Measurements from ENCODE around the gene UQCR10. TPM values are rescaled to one million over a fixed set of nuclear protein-coding genes. Genes with fewer than 3 reads are reported as not detected.
A peak's percentile ranks its signal among the peaks of the same experiment; 100 is the strongest.

The UQCR10 gene
- total and polyA plus RNA-seq, 9 donors: 96.1 to 185 (median 132) TPM

- no peak overlapping the region for H3K4me3 ChIP-seq (ENCODE audit: low read length)
- 93% methylated on average over 4 of the region's 5 CpGs for WGBS (ENCODE audit: insufficient coverage)
- DNase-seq: no peak
- H3K27me3 ChIP-seq (ENCODE audit: control insufficient read depth, insufficient read depth, low read length): no peaks in the 10 kb centered on the region
- no peaks in the 10 kb centered on the region for H3K36me3 ChIP-seq (ENCODE audit: control insufficient read depth, insufficient read depth, low read length)
- no peaks in the 10 kb centered on the region for H3K9me3 ChIP-seq (replicated peaks; ENCODE audit: control insufficient read depth, low read depth, low read length)
- no peak overlapping the region for H3K27ac ChIP-seq (ENCODE audit: low read length)
- H3K4me1 ChIP-seq (ENCODE audit: control insufficient read depth, insufficient read depth, low read length): peaks cover 26% of the 10 kb centered on the region
These were observed 13.1 kb downstream of the UQCR10 start for GRCh38 chr22:29780220-29780619.

GRCh38 chr22:29780748-29781676, 13.8 kb downstream of the UQCR10 start:
- no peaks in the 10 kb centered on the region for H3K27me3 ChIP-seq (ENCODE audit: control insufficient read depth, insufficient read depth, low read length)
- no peak overlapping the region for H3K4me3 ChIP-seq (ENCODE audit: low read length)
- H3K9me3 ChIP-seq (replicated peaks; ENCODE audit: control insufficient read depth, low read depth, low read length): no peaks in the 10 kb centered on the region
- H3K27ac ChIP-seq (ENCODE audit: low read length): peak overlapping the region; percentile 25
- 25% methylated on average over 7 of the region's 8 CpGs for WGBS (ENCODE audit: insufficient coverage)
- no peaks in the 10 kb centered on the region for H3K36me3 ChIP-seq (ENCODE audit: control insufficient read depth, insufficient read depth, low read length)
- H3K4me1 ChIP-seq (ENCODE audit: control insufficient read depth, insufficient read depth, low read length): peaks cover 26% of the 10 kb centered on the region
- DNase-seq: peak; percentile 37

DNA sequence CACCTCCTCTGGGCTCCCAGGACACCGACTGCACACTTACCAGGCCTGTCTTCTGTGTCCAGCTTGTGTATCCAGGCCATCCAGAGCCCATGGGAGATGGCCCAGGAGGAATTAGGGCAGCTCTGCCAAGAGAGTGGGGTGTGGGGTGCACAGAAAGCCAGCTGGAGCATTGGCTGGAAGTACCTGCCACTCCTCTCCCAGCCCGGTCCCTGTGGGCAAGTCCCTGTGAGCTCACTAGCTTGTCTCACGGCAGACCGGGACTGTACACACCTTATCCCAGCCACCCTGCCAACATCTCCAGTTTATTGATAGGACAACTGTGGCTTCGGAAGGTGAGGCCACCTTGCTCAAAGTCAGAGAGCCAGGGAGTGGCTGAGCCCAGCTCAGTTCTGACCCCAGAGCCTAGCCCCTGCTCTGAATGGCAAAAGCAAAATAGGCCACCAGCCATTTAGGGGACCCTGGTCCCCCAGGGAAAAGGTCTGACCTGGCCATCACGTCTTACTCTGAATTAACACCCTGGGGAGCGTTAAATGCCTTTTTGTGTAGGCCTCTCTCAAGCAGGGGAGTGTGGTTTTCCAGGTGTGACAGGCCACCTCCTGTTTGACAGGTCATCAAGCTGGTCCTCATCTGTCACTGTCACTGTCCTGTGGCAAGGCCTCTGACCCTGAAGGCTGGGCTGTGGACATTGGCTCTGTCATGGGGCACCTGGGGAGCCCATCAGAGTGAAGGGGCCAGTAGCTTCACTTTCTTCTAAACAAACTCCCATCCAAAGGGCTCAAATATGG, 15.1 kb downstream of the UQCR10 start:
- DNase-seq: peak; percentile 14
- no peaks in the 10 kb centered on the region for H3K27me3 ChIP-seq (ENCODE audit: control insufficient read depth, insufficient read depth, low read length)
- no peaks in the 10 kb centered on the region for H3K9me3 ChIP-seq (replicated peaks; ENCODE audit: control insufficient read depth, low read depth, low read length)
- WGBS (ENCODE audit: insufficient coverage): 42% methylated on average over 4 of the region's 7 CpGs
- no peak overlapping the region for H3K27ac ChIP-seq (ENCODE audit: low read length)
- H3K4me3 ChIP-seq (ENCODE audit: low read length): no peak overlapping the region
- H3K36me3 ChIP-seq (ENCODE audit: control insufficient read depth, insufficient read depth, low read length): peaks cover 1% of the 10 kb centered on the region
- H3K4me1 ChIP-seq (ENCODE audit: control insufficient read depth, insufficient read depth, low read length): peaks cover 26% of the 10 kb centered on the region

GRCh38 chr22:29784451-29785361, 17.5 kb downstream of the UQCR10 start:
- WGBS (ENCODE audit: insufficient coverage): 15% methylated on average over 8 of the region's 9 CpGs
- no peak overlapping the region for H3K27ac ChIP-seq (ENCODE audit: low read length)
- DNase-seq: peak; percentile 83
- H3K4me3 ChIP-seq (ENCODE audit: low read length): no peak overlapping the region
- no peaks in the 10 kb centered on the region for H3K27me3 ChIP-seq (ENCODE audit: control insufficient read depth, insufficient read depth, low read length)
- peaks cover 20% of the 10 kb centered on the region for H3K4me1 ChIP-seq (ENCODE audit: control insufficient read depth, insufficient read depth, low read length)
- H3K9me3 ChIP-seq (replicated peaks; ENCODE audit: control insufficient read depth, low read depth, low read length): no peaks in the 10 kb centered on the region
- H3K36me3 ChIP-seq (ENCODE audit: control insufficient read depth, insufficient read depth, low read length): peaks cover 23% of the 10 kb centered on the region

- DNase-seq: no peak
- no peak overlapping the region for H3K4me3 ChIP-seq (ENCODE audit: low read length)
- peaks cover 14% of the 10 kb centered on the region for H3K4me1 ChIP-seq (ENCODE audit: control insufficient read depth, insufficient read depth, low read length)
- 34% methylated on average over 4 of the region's 5 CpGs for WGBS (ENCODE audit: insufficient coverage)
- H3K36me3 ChIP-seq (ENCODE audit: control insufficient read depth, insufficient read depth, low read length): peaks cover 36% of the 10 kb centered on the region
- H3K9me3 ChIP-seq (replicated peaks; ENCODE audit: control insufficient read depth, low read depth, low read length): no peaks in the 10 kb centered on the region
- no peaks in the 10 kb centered on the region for H3K27me3 ChIP-seq (ENCODE audit: control insufficient read depth, insufficient read depth, low read length)
- no peak overlapping the region for H3K27ac ChIP-seq (ENCODE audit: low read length)
These were observed 18.9 kb downstream of the UQCR10 start for GRCh38 chr22:29786031-29786430.

GRCh38 chr22:29787371-29787980, 20.3 kb downstream of the UQCR10 start:
- H3K27me3 ChIP-seq (ENCODE audit: control insufficient read depth, insufficient read depth, low read length): no peaks in the 10 kb centered on the region
- H3K27ac ChIP-seq (ENCODE audit: low read length): no peak overlapping the region
- peaks cover 47% of the 10 kb centered on the region for H3K36me3 ChIP-seq (ENCODE audit: control insufficient read depth, insufficient read depth, low read length)
- DNase-seq: no peak
- H3K4me3 ChIP-seq (ENCODE audit: low read length): no peak overlapping the region
- H3K9me3 ChIP-seq (replicated peaks; ENCODE audit: control insufficient read depth, low read depth, low read length): no peaks in the 10 kb centered on the region
- 72% methylated on average over 7 of the region's 9 CpGs for WGBS (ENCODE audit: insufficient coverage)
- H3K4me1 ChIP-seq (ENCODE audit: control insufficient read depth, insufficient read depth, low read length): peaks cover 1% of the 10 kb centered on the region

GRCh38 chr22:29788339-29789279, 21.4 kb downstream of the UQCR10 start:
- H3K4me3 ChIP-seq (ENCODE audit: low read length): no peak overlapping the region
- DNase-seq: no peak
- H3K27ac ChIP-seq (ENCODE audit: low read length): no peak overlapping the region
- WGBS (ENCODE audit: insufficient coverage): 88% methylated on average over 24 of the region's 27 CpGs
- peaks cover 58% of the 10 kb centered on the region for H3K36me3 ChIP-seq (ENCODE audit: control insufficient read depth, insufficient read depth, low read length)
- H3K9me3 ChIP-seq (replicated peaks; ENCODE audit: control insufficient read depth, low read depth, low read length): no peaks in the 10 kb centered on the region
- no peaks in the 10 kb centered on the region for H3K4me1 ChIP-seq (ENCODE audit: control insufficient read depth, insufficient read depth, low read length)
- no peaks in the 10 kb centered on the region for H3K27me3 ChIP-seq (ENCODE audit: control insufficient read depth, insufficient read depth, low read length)

- Histone ChIP-seq H3K4me3 (ENCODE audit: low read length) (no peak overlapping the region), H3K27ac (ENCODE audit: low read length) (no peak overlapping the region), H3K4me1 (ENCODE audit: control insufficient read depth, insufficient read depth, low read length) (no peaks in the 10 kb centered on the region), H3K36me3 (ENCODE audit: control insufficient read depth, insufficient read depth, low read length) (peaks cover 58% of the 10 kb centered on the region), H3K27me3 (ENCODE audit: control insufficient read depth, insufficient read depth, low read length) (no peaks in the 10 kb centered on the region), H3K9me3 (replicated peaks; ENCODE audit: control insufficient read depth, low read depth, low read length) (no peaks in the 10 kb centered on the region)
- 81% methylated on average over 3 of the region's 5 CpGs for WGBS (ENCODE audit: insufficient coverage)
- no peak for DNase-seq
These were observed 22.9 kb downstream of the UQCR10 start for GRCh38 chr22:29790061-29790460.

DNA sequence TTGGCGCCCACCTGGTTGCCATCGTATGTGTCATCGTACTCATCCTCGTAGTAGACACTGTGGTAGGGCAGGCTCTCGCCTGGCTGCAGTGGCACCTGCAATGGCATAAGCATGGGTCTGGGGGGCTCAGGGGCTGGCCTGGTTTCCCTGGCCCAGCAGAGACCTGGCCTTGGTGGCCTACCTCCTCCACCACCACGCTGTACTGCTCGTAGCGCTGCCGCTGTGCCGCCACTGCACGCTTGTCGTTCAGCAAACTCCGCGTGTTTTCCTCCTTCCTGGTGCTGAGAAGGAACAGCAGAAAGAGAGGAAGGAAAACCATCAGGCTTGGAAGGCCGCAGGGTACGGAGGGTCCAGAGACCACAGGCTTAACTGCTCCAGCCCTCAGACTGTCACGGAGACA, 26.2 kb downstream of the UQCR10 start:
- no peaks in the 10 kb centered on the region for H3K9me3 ChIP-seq (replicated peaks; ENCODE audit: control insufficient read depth, low read depth, low read length)
- H3K27me3 ChIP-seq (ENCODE audit: control insufficient read depth, insufficient read depth, low read length): no peaks in the 10 kb centered on the region
- WGBS (ENCODE audit: insufficient coverage): 98% methylated on average over 10 of the region's 17 CpGs
- no peak overlapping the region for H3K4me3 ChIP-seq (ENCODE audit: low read length)
- peaks cover 2% of the 10 kb centered on the region for H3K4me1 ChIP-seq (ENCODE audit: control insufficient read depth, insufficient read depth, low read length)
- H3K27ac ChIP-seq (ENCODE audit: low read length): no peak overlapping the region
- no peak for DNase-seq
- H3K36me3 ChIP-seq (ENCODE audit: control insufficient read depth, insufficient read depth, low read length): peaks cover 73% of the 10 kb centered on the region

Data from muscle of leg (tissue), 11 donors.